GM12874 (cell line): ENCODE data around the gene DYNLT1.

Source experiments
- CTCF ChIP-seq: IDR thresholded peaks from 2 replicates; pipeline ENCODE4 v1.5.1; 2011; ENCODE audit warnings: low read depth, mild to moderate bottlenecking, control low read depth, low read length, moderate library complexity; ENCODE audit not compliant: insufficient read depth

DYNLT1 gene

GRCh38 chr6:158629367-158630221 is 14.9 kb downstream of the DYNLT1 start:
- no peak for TF ChIP-seq CTCF

GRCh38 chr6:158628542-158628941 is 16.0 kb downstream of the DYNLT1 start:
- no peak for TF ChIP-seq CTCF

DNA sequence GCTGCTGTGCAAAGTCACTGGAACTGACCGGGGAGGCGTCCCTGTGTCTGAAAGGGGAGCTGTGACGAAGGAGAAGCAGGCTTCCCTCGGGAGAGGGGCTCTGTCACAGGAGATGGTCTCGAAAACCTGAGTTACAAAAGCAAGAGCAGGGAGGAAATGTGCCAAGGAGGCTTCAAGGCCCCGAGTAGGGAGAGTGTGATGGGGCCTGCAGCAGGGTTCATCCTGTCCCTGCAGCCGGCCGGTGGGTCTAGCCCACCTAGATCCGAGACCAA is 16.7 kb downstream of the DYNLT1 start:
- TF ChIP-seq CTCF: no peak

DNA sequence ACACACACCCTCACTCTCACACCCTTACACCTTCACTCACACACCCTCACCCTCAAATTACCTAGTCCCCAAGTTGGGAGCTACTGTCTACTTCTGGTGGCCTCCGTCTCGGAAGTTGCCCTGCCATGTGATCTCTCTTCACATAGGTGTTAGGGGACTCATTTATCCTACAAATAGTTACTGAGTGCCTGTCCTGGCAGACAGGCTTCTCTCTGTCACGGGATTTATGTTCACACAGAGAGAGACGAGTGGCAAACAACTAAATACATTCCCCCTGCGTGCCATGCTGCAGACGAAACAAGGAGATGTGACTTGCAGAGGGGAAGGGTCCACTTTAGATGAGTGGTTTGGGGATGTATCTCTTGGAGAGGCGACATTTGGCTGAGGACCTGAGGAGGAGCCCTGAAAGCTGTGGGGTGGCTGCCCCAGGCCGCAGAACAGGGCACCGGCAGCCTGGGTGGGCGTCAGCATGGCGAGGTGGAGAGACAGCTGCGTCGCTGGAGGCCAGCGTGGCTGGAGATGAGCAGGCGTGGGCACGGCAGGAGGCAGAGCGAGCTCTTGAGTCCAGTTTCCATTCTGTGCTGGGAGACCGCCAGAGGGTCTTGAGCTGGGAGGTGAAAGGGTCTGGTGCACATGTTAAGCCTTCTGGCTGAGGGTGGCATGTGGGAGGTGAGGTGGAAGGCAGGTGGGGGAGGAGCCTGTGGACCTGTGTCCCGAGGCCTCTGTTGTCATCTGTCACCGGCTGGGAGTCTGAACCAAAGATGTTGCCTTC is 17.2 kb downstream of the DYNLT1 start:
- TF ChIP-seq CTCF: no peak

DNA sequence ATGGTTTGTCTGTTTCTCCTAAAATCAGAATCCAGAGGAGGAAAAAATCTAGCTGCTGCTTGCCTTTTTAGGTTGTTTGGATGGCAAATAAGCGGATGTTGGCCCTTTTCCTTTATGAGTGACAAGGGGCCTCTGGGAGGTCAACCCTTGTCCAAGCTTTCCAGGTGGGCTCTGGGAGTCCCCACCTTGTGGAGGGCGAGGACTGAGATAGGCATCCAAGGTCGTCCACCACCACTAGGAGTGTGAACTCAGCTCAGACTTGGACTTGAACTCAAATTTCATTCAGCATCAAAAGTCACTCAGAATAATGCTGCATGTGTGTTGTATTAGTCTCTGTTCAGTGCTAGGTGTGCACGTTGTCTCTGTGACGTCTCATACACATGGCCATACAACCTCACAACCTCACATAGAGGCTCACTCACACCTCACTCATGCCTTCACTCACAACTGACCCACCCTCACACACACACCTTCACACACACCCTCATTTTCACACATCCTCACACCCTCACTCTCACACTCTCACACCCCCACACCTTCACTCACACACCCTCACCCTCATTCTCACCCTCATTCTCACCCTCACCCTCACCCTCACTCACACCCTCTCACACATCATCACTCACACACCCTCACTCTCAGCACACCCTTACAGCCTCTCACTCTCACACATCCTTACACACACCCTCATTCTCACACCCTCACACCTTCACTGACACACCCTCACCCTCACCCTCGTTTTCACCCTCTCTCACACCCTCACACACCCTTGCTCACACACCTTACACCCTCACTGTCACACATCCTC is 18.0 kb downstream of the DYNLT1 start:
- TF ChIP-seq CTCF: no peak

- no peak for TF ChIP-seq CTCF
These were observed 18.6 kb downstream of the DYNLT1 start for GRCh38 chr6:158625881-158626305.
